Astrocyte of the cerebellum (primary cell): ENCODE measurements around the gene ANKRD11.

Experiments used
- DNase-seq: peaks from one replicate; pipeline ENCODE4 v3.0.0-alpha.2; 2011; ENCODE audit warnings: low read depth
- H3K4me3 ChIP-seq: 2 replicates; pipeline ENCODE4 v1.5.1; 2011; ENCODE audit warnings: mild to moderate bottlenecking, low read depth, low read length, moderate library complexity
- in situ Hi-C: cut with HindIII; loops from 2 replicates; pipeline ENCODE4 v1.10.0; 2017; ENCODE audit warnings: low sequenced_read_pairs
- TF ChIP-seq, protein P1 (sequence below): IDR thresholded peaks from 2 replicates; pipeline ENCODE4 v1.5.1; 2012; ENCODE audit warnings: low read length, low read depth, moderate library complexity, mild to moderate bottlenecking; ENCODE audit errors: missing control alignments

The ANKRD11 gene

DNA sequence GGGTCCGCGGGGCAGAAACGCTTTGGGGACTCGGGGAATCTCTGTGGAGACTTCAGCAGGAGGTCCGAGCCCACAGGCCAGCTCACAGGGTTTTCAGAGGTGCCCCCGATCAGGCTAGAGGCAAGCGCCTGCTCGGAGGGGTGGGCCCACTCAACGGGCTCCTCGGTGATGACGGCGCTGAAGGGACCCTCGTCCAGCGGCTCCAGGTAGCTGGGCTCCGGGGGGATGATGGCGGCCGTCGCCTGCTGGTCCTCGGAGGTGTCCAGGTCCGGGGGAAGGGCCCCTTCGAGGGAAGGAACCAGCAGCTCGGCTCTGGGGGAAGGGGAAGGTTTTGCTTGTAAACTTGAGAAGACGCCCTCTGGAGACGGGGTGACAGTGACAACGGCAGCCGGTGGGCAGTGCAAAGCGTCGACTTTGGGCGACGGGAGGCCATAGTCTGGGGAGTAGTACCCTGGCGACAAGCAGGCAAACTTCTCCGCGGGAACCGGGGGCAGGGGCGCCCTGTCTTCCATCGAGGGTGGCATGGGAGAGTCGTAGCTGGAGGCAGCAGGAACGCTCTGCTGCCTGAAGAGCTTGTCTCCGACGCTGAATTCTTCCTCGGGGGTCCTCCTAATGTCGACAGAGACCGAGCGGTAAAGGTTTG lies 209.7 kb downstream of the ANKRD11 start:
- TF ChIP-seq, protein P1, sequence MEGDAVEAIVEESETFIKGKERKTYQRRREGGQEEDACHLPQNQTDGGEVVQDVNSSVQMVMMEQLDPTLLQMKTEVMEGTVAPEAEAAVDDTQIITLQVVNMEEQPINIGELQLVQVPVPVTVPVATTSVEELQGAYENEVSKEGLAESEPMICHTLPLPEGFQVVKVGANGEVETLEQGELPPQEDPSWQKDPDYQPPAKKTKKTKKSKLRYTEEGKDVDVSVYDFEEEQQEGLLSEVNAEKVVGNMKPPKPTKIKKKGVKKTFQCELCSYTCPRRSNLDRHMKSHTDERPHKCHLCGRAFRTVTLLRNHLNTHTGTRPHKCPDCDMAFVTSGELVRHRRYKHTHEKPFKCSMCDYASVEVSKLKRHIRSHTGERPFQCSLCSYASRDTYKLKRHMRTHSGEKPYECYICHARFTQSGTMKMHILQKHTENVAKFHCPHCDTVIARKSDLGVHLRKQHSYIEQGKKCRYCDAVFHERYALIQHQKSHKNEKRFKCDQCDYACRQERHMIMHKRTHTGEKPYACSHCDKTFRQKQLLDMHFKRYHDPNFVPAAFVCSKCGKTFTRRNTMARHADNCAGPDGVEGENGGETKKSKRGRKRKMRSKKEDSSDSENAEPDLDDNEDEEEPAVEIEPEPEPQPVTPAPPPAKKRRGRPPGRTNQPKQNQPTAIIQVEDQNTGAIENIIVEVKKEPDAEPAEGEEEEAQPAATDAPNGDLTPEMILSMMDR, result no peak
- in situ Hi-C loops, result loop anchor here (25.0 kb wide), 1 partner anchor 407 kb away; the partner anchor contains the start of gene CDK10
- no peak overlapping the region for H3K4me3 ChIP-seq
- DNase-seq, result no peak

DNA sequence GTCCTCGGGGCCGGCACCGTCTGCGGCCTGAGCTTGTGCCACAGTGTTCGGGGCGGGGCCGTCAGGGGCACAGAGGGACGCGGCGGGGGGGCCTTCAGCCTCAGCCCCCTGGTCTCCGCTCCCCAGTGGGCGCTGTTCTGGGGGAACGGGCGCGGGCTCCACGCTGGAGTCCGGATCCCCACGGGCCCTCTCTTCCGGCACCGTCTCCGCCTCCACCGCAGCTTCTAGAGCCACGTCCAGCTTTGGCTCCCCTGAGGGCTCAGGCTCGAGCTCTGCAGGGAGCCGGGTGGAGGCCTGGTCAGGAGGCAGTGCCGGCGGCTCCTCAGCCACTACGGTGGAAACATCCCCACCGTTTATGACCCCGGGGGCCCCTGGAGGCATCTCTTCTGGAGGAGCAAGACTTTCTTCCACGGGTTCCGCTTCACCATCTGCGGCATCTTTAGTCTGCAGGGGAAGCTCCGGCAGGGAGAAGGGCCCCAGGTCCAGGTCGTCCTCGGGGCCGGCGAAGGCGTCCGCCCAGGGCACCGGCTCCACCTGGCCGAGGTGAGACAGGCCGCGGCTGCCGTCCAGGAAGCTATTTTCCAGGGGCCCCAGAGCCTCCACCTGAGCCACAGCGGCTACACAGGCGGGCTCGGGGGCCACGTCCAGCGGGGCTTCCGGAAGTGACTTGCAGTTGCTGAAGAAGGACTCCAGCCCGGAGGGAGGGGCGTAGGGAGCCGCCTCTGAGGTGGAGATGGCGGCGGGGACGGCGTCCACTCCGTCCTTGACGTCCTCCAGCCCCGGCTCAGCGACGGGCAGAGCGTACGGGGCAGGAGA lies 210.5 kb downstream of the ANKRD11 start:
- no peak overlapping the region for H3K4me3 ChIP-seq
- TF ChIP-seq, protein P1, result no peak
- in situ Hi-C loops, result loop anchor here (25.0 kb wide), 1 partner anchor 407 kb away; the partner anchor contains the start of gene CDK10
- no peak for DNase-seq

DNA sequence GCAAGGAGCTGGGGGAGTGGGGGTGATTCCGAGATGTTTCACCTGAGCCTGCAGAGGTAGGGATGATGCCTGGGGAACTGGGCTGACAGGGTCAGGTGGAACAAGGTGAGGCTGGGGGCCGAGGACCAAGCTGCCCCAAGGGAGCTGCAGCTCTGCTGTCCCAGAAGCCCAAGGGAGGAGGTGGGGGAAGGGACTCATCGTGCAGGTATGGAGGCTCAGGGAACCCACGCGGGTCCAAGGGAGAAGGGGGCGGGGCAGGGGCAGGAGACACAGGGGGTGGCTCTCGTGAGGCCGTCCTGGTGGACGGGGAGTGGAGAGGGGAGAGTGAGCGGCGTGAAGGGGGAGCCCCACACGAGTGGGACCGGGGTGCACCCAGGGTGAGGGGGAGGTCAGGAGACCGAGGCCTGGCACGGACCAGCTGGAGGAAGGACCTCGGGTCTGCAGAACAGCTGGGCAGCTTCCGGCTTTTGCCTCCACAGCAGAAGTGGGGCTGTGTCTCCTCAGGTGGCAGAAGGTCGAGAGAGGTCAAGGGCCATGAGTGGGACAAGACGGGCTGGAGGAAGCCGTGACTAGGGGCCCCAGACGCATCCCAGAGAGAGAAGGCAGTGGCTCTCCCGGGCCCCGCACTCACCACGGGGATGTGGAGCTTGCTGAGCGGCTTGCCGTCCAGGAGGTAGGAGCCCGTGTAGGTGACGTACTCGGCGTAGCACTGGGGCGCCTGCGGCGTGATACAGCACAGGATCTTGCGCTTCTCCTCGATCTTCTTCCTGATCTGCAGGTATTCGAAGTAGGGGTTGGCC lies 211.7 kb downstream of the ANKRD11 start:
- TF ChIP-seq, protein P1, result no peak
- H3K4me3 ChIP-seq, result no peak overlapping the region
- no peak for DNase-seq
- in situ Hi-C loops, result loop anchor here (25.0 kb wide), 1 partner anchor 409 kb away; the partner anchor contains the start of gene CDK10

DNA sequence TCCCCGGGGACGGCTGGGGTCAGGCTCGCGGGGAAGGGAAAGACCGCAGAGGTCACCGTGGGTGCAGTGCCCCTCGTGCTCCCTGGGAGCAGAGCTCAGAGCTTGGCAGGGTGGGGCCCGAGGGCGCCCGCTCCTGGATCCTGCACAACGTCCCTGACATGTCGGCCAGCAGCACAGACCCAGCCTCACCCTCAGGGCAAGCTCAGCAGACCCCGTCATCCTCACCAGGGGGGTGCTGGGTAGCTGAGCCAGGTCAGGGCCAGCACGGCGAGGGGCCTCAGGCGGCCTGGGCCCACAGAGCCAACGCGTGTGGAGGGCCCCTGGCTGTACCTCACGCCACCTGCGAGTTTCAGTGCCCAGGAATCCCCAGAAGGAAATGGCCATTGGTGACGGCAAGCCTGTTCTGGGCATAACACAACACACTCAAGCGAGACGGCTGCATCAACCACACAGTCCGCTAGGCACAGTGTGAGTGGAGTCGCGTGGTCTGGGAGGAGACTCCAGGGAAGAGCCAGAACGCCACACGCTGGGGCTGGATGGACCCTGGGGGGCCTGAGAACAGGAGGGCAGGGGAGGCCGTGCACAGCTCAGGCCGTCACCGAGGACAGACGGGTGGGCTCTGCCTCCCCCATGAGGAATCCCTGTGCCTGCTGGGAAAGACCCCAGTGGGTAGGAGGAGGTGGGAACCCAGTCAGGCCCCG lies 212.6 kb downstream of the ANKRD11 start:
- in situ Hi-C loops, result loop anchor here (25.0 kb wide), 1 partner anchor 410 kb away; the partner anchor contains the start of gene CDK10
- TF ChIP-seq, protein P1, result no peak
- DNase-seq, result no peak
- no peak overlapping the region for H3K4me3 ChIP-seq

DNA sequence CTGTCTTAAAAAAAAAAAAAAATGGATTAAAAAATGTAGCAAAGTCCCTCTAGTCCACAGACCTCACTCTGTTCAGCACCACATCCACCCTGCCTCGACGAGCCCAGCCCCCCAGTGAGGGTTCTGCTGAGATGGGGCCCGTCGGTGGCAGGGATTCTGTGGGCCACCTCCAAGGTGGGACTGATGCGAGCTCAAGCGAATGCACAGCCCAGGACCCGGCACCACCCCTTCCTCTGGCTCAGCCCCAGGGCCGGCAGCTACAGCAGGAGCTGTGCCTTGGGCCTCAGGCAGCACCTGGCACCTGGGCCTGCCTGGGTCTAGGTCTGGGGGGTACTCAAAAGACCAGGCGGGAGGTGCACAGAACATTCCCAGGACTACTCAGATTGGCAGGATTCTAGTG lies 213.3 kb downstream of the ANKRD11 start:
- in situ Hi-C loops, result loop anchor here (25.0 kb wide), 1 partner anchor 410 kb away; the partner anchor contains the start of gene CDK10

More for the DNA sequence above, 213.3 kb downstream of the ANKRD11 start:
- TF ChIP-seq, protein P1, result no peak
- no peak for DNase-seq
- H3K4me3 ChIP-seq, result no peak overlapping the region
